Measurements from ENCODE around the gene GLE1. TPM values are rescaled to one million over a fixed set of nuclear protein-coding genes. Genes with fewer than 3 reads are reported as not detected.

Gene GLE1
- total RNA-seq, 1 experiment from 2014 or later = 19.0 TPM

- no peaks in the 10 kb centered on the region for H3K4me1 Mint-ChIP-seq
- no peak overlapping the region for H3K4me2 ChIP-seq (ENCODE audit: insufficient read depth, insufficient read length, low read length)
- no peak overlapping the region for H2AFZ ChIP-seq (ENCODE audit: low read length)
- no peak overlapping the region for H3K18ac ChIP-seq (ENCODE audit: insufficient read length, low read depth, low read length)
- no peaks in the 10 kb centered on the region for H4K20me1 ChIP-seq (ENCODE audit: control insufficient read depth, insufficient read depth, insufficient read length)
- no peak overlapping the region for H3K27ac ChIP-seq (ENCODE audit: insufficient read length, low read depth, low read length)
- no peak for DNase-seq
- H4K91ac ChIP-seq (ENCODE audit: insufficient read length, low read depth, low read length) = no peak overlapping the region
- H3K23ac ChIP-seq (ENCODE audit: insufficient read length, low read depth, low read length) = no peak overlapping the region
- no peak overlapping the region for H3K14ac ChIP-seq (ENCODE audit: insufficient read depth, low read length)
- H3K9ac ChIP-seq (ENCODE audit: extremely low read depth, insufficient read length, low read length) = no peak overlapping the region
- no peaks in the 10 kb centered on the region for H3K23me2 ChIP-seq (ENCODE audit: insufficient read length, low read depth, low read length, poor library complexity, severe bottlenecking)
- H4K5ac ChIP-seq (ENCODE audit: insufficient read length, low read depth, low read length) = no peak overlapping the region
- no peak for TF ChIP-seq CTCF (conservative IDR thresholded peaks at IDR 0.05)
- H3K27ac Mint-ChIP-seq = no peak overlapping the region
- H3K36me3 Mint-ChIP-seq (ENCODE audit: insufficient read depth in 1 of 3, low read depth in 3 of 3) = peaks cover 25 to 78% (median 76%) of the 10 kb centered on the region in 3 experiments; a peak in 6 of 7 replicates
- no peak overlapping the region for H4K8ac ChIP-seq (replicated peaks; ENCODE audit: insufficient read length, low read depth, low read length)
- no peaks in the 10 kb centered on the region for H3K9me3 ChIP-seq (ENCODE audit: control insufficient read depth, low read depth, low read length)
- WGBS (ENCODE audit: extremely low coverage, insufficient read length, low lambda C conversion rate) = no CpG with 5 or more reads among the region's 2 CpGs
- H2AK5ac ChIP-seq (ENCODE audit: insufficient read length, low read length) = no peak overlapping the region
- no peaks in the 10 kb centered on the region for H3K4me1 ChIP-seq (ENCODE audit: insufficient read depth, low read length)
- no peak overlapping the region for H2BK15ac ChIP-seq (ENCODE audit: low read depth, low read length)
- H2BK5ac ChIP-seq (ENCODE audit: insufficient read length, low read length) = no peak overlapping the region
- H3K9me3 Mint-ChIP-seq = no peaks in the 10 kb centered on the region; a peak in 1 of 5 replicates
- H2BK120ac ChIP-seq (ENCODE audit: low read depth, low read length, poor library complexity, severe bottlenecking) = no peak overlapping the region
- H3K4me3 Mint-ChIP-seq = no peak overlapping the region
- no peaks in the 10 kb centered on the region for H3K79me1 ChIP-seq (ENCODE audit: insufficient read depth, low read depth, low read length, poor library complexity, severe bottlenecking)
- H3K56ac ChIP-seq (ENCODE audit: insufficient read length, low read depth, low read length) = no peak overlapping the region
- H2BK12ac ChIP-seq (ENCODE audit: insufficient read length, low read depth, low read length) = no peak overlapping the region
- H3K27me3 Mint-ChIP-seq (ENCODE audit: low read depth) = no peaks in the 10 kb centered on the region
- no peak overlapping the region for H3K4ac ChIP-seq (ENCODE audit: low read depth, low read length)
- no peak overlapping the region for H2BK20ac ChIP-seq (ENCODE audit: low read depth, low read length, poor library complexity, severe bottlenecking)
- no peaks in the 10 kb centered on the region for H3K79me2 ChIP-seq (ENCODE audit: insufficient read depth, low read length)
- no peaks in the 10 kb centered on the region for H3K27me3 ChIP-seq (ENCODE audit: insufficient read depth, low read length)
- no peak overlapping the region for H3T11ph ChIP-seq (ENCODE audit: low read length)
These were observed 71.4 kb downstream of the GLE1 start for GRCh38 chr9:128575916-128576315.

All from H9 (cell line).